ENCODE results near the gene RNF220. TPM values are rescaled to one million over a fixed set of nuclear protein-coding genes. Genes with fewer than 3 reads are reported as not detected.

RNF220 gene
- total RNA-seq, 1 donor from 2014 or later: 84.4 TPM

- no peak overlapping the region for H3K4me3 Mint-ChIP-seq (ENCODE audit: unreplicated experiment)
- peaks cover 42% of the 10 kb centered on the region for H3K27me3 Mint-ChIP-seq (ENCODE audit: unreplicated experiment)
- H3K4me1 Mint-ChIP-seq (ENCODE audit: unreplicated experiment): no peaks in the 10 kb centered on the region
- TF ChIP-seq CTCF (IDR thresholded peaks at IDR 0.05): no peak
- H3K27ac Mint-ChIP-seq (ENCODE audit: unreplicated experiment): no peak overlapping the region
- H3K9me3 Mint-ChIP-seq (ENCODE audit: unreplicated experiment): no peaks in the 10 kb centered on the region
- no peak for DNase-seq (ENCODE audit: extremely low spot score, unreplicated experiment)
- no peaks in the 10 kb centered on the region for H3K36me3 Mint-ChIP-seq (ENCODE audit: unreplicated experiment)
Observed at GRCh38 chr1:44610527-44611148, 205.6 kb downstream of the RNF220 start.

- H3K36me3 Mint-ChIP-seq (ENCODE audit: unreplicated experiment): no peaks in the 10 kb centered on the region
- no peak overlapping the region for H3K27ac Mint-ChIP-seq (ENCODE audit: unreplicated experiment)
- no peak for TF ChIP-seq CTCF (IDR thresholded peaks at IDR 0.05)
- H3K27me3 Mint-ChIP-seq (ENCODE audit: unreplicated experiment): peaks cover 36% of the 10 kb centered on the region
- DNase-seq (ENCODE audit: extremely low spot score, unreplicated experiment): no peak
- H3K4me1 Mint-ChIP-seq (ENCODE audit: unreplicated experiment): no peaks in the 10 kb centered on the region
- H3K9me3 Mint-ChIP-seq (ENCODE audit: unreplicated experiment): no peaks in the 10 kb centered on the region
- no peak overlapping the region for H3K4me3 Mint-ChIP-seq (ENCODE audit: unreplicated experiment)
Observed at GRCh38 chr1:44611419-44611818, 206.4 kb downstream of the RNF220 start.

- no peak for DNase-seq (ENCODE audit: extremely low spot score, unreplicated experiment)
- Mint-ChIP-seq H3K4me3 (ENCODE audit: unreplicated experiment) (no peak overlapping the region), H3K9me3 (ENCODE audit: unreplicated experiment) (no peaks in the 10 kb centered on the region), H3K27ac (ENCODE audit: unreplicated experiment) (no peak overlapping the region), H3K4me1 (ENCODE audit: unreplicated experiment) (peaks cover 3% of the 10 kb centered on the region), H3K27me3 (ENCODE audit: unreplicated experiment) (peaks cover 38% of the 10 kb centered on the region), H3K36me3 (ENCODE audit: unreplicated experiment) (no peaks in the 10 kb centered on the region)
- TF ChIP-seq CTCF (IDR thresholded peaks at IDR 0.05): no peak
Observed at GRCh38 chr1:44611866-44612265, 206.8 kb downstream of the RNF220 start.

- Mint-ChIP-seq H3K9me3 (ENCODE audit: unreplicated experiment) (no peaks in the 10 kb centered on the region), H3K27ac (ENCODE audit: unreplicated experiment) (no peak overlapping the region), H3K4me3 (ENCODE audit: unreplicated experiment) (no peak overlapping the region), H3K4me1 (ENCODE audit: unreplicated experiment) (peaks cover 5% of the 10 kb centered on the region), H3K27me3 (ENCODE audit: unreplicated experiment) (peaks cover 38% of the 10 kb centered on the region), H3K36me3 (ENCODE audit: unreplicated experiment) (no peaks in the 10 kb centered on the region)
- DNase-seq (ENCODE audit: extremely low spot score, unreplicated experiment): no peak
- TF ChIP-seq CTCF (IDR thresholded peaks at IDR 0.05): no peak
Observed at GRCh38 chr1:44613941-44614340, 208.9 kb downstream of the RNF220 start.

GRCh38 chr1:44616284-44616990 is 211.4 kb downstream of the RNF220 start:
- no peak for TF ChIP-seq CTCF (IDR thresholded peaks at IDR 0.05)
- H3K4me1 Mint-ChIP-seq (ENCODE audit: unreplicated experiment): peaks cover 5% of the 10 kb centered on the region
- peak overlapping the region; percentile 61 for H3K4me3 Mint-ChIP-seq (ENCODE audit: unreplicated experiment)
- no peak overlapping the region for H3K27ac Mint-ChIP-seq (ENCODE audit: unreplicated experiment)
- peaks cover 27% of the 10 kb centered on the region for H3K27me3 Mint-ChIP-seq (ENCODE audit: unreplicated experiment)
- no peaks in the 10 kb centered on the region for H3K36me3 Mint-ChIP-seq (ENCODE audit: unreplicated experiment)
- H3K9me3 Mint-ChIP-seq (ENCODE audit: unreplicated experiment): no peaks in the 10 kb centered on the region
- DNase-seq (ENCODE audit: extremely low spot score, unreplicated experiment): no peak

Measured in osteocyte (in vitro differentiated cells).